Measurements from ENCODE around the gene SCN7A.

The SCN7A gene
- 0 to 0.11 (median 0) reads per million in 9 experiments for total RNA-seq

DNA sequence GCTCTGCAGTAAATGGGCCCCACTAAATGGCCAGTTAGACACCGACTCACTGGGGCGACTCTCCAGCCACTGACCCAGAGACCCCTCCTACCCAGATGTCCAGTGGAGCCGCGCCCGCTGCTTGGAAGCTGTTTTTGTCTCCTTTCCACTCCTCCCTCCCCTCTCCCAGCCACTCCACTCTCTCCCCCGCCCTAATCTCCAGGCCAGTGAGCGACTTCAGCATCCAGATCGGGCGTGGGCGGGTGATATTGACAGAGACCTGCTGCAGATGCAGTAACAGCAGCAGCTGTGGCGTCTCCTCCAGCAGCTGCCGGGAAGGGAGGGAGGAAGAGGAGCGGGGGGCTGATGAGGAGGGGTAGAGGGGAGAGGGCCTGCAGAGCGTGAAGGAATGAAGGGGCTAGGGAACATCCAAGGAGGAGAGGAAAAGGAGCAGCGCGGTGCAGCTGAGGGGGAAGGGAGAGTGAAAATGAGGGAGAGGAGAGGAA lies at the start of gene SCN7A:
Gene SCN7A (minus strand): TSS at position 110 of the 485 bp plus-strand sequence. CDS start 16,553 bp downstream, outside the sequence.
- Mint-ChIP-seq H3K27ac (no peak within 1 kb of the TSS), H3K4me3 (no peak within 1 kb of the TSS), H3K36me3 (ENCODE audit: insufficient read depth) (no peaks in the 10 kb centered on the region), H3K4me1 (ENCODE audit: low read depth in 2 of 2) (no peaks in the 10 kb centered on the region), H3K9me3 (peaks cover 0 to 3% of the 10 kb centered on the region in 2 donors), H3K27me3 (no peaks in the 10 kb centered on the region)
- ATAC-seq (replicated peaks) (no peak), DNase-seq (no peak)

DNA sequence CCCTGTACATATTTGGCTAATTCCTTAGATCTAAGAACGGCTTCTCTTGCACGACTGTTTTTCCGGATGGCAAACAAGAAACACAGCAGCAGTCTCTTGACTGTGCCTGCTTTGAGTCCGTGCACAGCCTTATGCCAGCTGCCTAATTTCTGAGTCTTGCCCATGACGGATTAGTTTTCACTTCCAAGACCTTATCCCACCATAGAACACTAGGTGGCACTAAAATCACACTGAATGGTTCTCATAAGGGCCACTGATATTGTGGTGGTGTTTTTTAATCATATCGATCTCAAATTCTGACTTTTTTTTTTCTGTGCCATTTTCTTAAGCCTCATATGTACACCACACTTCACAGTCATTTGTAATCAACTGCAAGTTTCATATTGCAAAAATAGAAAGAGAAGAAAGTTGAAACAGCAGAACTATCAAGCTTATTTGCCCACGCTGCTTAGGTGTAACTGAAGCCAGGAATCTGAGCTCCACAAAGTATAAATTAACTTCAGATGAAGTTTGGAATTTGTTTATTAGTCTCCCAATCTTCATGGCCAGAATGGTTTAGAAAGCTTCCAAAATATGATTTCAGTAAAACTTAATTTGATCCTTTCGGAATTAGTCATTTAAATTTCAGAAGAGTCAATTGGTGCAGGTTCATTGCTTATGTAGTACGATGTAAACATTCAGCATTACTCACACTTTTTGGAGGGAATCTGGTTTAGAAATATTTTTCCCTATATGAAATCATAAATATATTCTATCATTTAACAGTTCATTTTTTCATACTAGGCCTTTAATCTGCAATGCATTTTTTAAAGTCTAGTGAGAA lies 45.5 kb upstream of the SCN7A start:
- DNase-seq: no peak

DNA sequence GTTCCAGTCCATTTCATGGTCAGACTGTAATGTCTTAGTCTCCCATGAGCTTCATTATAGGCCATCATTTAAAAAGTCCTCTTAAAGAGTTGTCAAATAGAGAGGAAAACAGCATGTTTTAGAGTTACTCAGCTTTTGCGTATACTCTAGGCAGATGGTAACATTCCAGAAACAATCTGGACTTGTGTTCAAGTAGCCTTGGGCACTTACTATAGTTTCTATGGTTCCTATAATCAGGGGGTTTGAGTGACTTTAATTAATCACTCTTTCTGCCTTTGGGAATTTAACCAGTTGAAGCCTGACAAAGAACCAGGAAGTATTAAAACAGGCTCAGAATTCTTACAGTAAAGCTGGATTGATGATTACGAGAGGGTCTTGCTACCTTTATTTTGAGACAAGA lies 42.1 kb upstream of the SCN7A start:
- Mint-ChIP-seq H3K36me3 (ENCODE audit: insufficient read depth) (no peaks in the 10 kb centered on the region), H3K4me3 (no peak overlapping the region), H3K27ac (no peak overlapping the region), H3K9me3 (no peaks in the 10 kb centered on the region), H3K4me1 (ENCODE audit: low read depth in 2 of 2) (peaks cover 0 to 5% of the 10 kb centered on the region in 2 donors), H3K27me3 (no peaks in the 10 kb centered on the region)
- ATAC-seq (replicated peaks): no peak
- DNase-seq: no peak

More for the DNA sequence above, 45.5 kb upstream of the SCN7A start:
- Mint-ChIP-seq H3K36me3 (ENCODE audit: insufficient read depth) (no peaks in the 10 kb centered on the region), H3K27me3 (no peaks in the 10 kb centered on the region), H3K9me3 (no peaks in the 10 kb centered on the region), H3K4me1 (ENCODE audit: low read depth in 2 of 2) (peaks cover 0 to 5% of the 10 kb centered on the region in 2 donors), H3K27ac (no peak overlapping the region), H3K4me3 (no peak overlapping the region)
- ATAC-seq (replicated peaks): peak; percentile 29

DNA sequence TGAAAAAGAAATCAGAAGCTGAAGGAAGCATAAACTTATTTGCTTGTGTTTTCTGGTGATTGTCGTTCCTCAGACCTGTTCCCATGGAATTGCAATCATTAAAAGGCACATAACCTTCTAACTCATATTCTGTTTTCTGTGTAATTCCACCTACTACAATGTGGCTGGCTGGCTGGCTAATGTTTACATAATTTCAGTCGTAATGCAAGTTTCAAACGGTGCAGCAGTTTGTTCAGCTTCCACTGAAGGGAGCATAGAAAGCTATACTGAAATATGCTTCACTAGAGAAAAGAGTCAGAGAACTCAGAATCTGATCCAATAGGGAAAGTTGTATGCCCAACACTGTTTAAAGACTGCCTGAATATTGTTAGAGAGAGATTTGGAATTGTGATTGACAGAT lies 27.1 kb upstream of the SCN7A start:
- Mint-ChIP-seq H3K4me3 (no peak overlapping the region), H3K9me3 (peaks cover 0 to 2% of the 10 kb centered on the region in 2 donors), H3K27ac (no peak overlapping the region), H3K4me1 (ENCODE audit: low read depth in 2 of 2) (no peaks in the 10 kb centered on the region), H3K36me3 (ENCODE audit: insufficient read depth) (no peaks in the 10 kb centered on the region), H3K27me3 (no peaks in the 10 kb centered on the region)
- DNase-seq: no peak
- ATAC-seq (replicated peaks): no peak

DNA sequence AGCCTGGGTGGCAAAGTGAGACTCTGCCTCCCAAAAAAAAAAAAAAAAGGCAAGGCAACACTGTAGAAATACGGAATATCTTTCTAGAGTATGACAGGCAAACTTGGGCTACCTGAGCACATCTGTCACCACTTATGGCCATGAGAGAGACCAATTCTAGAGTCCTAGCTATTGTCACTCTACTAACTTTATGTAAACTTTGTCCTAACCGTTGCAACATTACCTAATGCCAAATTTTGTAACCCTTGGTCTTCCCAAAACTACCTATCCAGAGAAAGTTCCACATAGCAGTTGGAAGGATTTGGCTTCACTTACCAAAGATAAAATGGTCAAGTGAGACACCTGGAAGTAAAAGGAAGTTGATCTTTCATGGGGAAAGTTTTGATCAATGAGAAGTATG lies 26.6 kb upstream of the SCN7A start:
- no peaks in the 10 kb centered on the region for H3K36me3 Mint-ChIP-seq (ENCODE audit: insufficient read depth)
- no peaks in the 10 kb centered on the region for H3K4me1 Mint-ChIP-seq (ENCODE audit: low read depth in 2 of 2)
- no peak for ATAC-seq (replicated peaks)

DNA sequence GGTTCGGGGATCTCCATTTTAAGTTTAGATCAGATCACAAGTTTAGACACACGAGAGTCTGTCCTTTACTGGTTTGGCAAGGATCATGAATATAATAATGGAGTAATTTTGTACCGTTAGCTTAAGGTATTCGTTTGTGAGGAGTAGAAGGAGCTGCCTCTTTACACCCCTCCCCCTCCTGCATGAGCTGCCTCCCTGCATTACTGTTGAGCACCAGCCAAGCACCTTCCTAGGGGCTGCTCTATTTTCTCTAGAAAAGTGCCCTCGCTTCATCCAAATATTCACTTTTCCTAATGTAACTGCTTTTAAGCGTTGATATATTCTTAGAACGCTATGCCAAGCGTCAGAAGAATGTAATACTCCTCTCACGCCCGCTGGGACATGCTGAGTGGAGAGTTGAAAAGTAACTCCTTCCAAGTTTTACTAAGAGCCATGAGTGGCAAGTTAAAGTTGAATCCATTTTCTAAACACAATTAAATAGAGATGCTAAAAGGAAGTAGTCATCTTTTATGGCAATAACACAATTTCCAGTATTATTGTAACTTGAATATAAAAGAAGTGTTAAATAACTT lies 25.4 kb upstream of the SCN7A start:
- Mint-ChIP-seq H3K27ac (no peak overlapping the region), H3K27me3 (no peaks in the 10 kb centered on the region), H3K9me3 (peaks cover 0 to 6% of the 10 kb centered on the region in 2 donors), H3K4me1 (ENCODE audit: low read depth in 2 of 2) (no peaks in the 10 kb centered on the region), H3K36me3 (ENCODE audit: insufficient read depth) (no peaks in the 10 kb centered on the region), H3K4me3 (no peak overlapping the region)
- DNase-seq (no peak), ATAC-seq (replicated peaks) (no peak)

More for the DNA sequence above, 26.6 kb upstream of the SCN7A start:
- no peak overlapping the region for H3K4me3 Mint-ChIP-seq
- H3K27me3 Mint-ChIP-seq: no peaks in the 10 kb centered on the region
- no peak overlapping the region for H3K27ac Mint-ChIP-seq
- peaks cover 0 to 2% of the 10 kb centered on the region in 2 donors for H3K9me3 Mint-ChIP-seq
- DNase-seq: no peak

DNA sequence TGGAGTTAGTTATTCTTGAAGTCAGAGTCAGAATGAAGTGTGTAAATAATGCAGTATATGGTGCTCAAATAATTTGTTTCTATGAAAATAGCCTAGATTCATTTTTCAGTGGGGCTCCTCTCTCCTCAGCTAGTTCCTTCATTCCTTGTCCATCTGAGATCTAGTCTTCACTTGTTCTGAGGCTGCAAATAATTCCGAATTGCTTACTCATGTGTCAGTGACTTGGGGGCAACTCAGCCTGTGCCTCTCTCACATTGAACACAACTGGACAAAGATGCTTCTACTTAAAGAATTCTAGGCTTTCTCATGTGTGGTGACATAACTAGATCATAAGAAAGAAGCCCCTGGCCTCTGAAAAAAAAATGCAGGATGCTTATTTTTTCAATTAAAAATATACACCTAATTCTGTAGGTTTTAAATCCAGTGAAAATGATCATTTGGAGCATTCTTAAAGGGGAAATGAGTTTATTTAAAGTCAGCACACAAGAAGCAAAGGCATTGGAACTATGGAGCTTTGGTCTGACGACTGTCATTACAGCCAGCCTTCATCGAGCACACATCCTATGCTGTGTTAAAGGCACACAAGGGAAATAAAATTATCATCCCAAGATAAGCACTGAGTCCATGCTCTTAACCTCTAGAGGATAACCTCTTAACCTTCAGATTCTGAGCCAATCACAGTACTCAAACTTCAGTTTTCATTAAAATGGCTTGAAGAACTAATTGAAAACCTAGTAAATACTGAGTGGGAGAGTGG lies 24.8 kb upstream of the SCN7A start:
- ATAC-seq (replicated peaks) (no peak), DNase-seq (no peak)
- Mint-ChIP-seq H3K4me3 (no peak overlapping the region), H3K27me3 (no peaks in the 10 kb centered on the region), H3K27ac (no peak overlapping the region), H3K36me3 (ENCODE audit: insufficient read depth) (no peaks in the 10 kb centered on the region), H3K4me1 (ENCODE audit: low read depth in 2 of 2) (no peaks in the 10 kb centered on the region), H3K9me3 (peaks cover 0 to 8% of the 10 kb centered on the region in 2 donors)

DNA sequence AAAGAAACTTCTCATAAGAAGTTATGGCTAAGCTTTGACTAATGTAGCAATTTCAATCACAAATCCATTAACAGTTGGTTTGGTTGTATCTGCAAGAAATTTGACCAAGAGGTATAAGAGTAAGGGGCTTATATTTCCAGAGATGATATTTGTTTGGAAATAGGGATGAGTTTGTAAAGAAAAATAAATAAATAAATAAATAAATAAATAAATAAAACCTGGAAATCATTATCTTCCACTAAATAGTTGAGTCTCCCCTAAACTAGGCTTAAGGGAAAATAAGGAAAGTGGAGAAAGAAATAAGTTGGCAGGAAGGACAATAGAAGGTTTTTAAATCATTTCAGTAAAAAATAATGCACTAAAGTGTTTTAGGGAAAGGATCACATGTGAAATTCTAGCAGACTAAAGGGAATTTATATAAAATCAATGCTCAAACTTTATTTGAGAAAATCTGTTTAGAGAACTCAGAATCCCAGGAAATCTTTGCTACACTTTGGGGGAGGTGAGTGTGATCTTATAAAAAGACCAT lies 23.5 kb upstream of the SCN7A start:
- DNase-seq (no peak), ATAC-seq (replicated peaks) (no peak)
- Mint-ChIP-seq H3K27ac (no peak overlapping the region), H3K9me3 (peaks cover 0 to 8% of the 10 kb centered on the region in 2 donors), H3K4me1 (ENCODE audit: low read depth in 2 of 2) (no peaks in the 10 kb centered on the region), H3K27me3 (no peaks in the 10 kb centered on the region), H3K4me3 (no peak overlapping the region), H3K36me3 (ENCODE audit: insufficient read depth) (no peaks in the 10 kb centered on the region)

DNA sequence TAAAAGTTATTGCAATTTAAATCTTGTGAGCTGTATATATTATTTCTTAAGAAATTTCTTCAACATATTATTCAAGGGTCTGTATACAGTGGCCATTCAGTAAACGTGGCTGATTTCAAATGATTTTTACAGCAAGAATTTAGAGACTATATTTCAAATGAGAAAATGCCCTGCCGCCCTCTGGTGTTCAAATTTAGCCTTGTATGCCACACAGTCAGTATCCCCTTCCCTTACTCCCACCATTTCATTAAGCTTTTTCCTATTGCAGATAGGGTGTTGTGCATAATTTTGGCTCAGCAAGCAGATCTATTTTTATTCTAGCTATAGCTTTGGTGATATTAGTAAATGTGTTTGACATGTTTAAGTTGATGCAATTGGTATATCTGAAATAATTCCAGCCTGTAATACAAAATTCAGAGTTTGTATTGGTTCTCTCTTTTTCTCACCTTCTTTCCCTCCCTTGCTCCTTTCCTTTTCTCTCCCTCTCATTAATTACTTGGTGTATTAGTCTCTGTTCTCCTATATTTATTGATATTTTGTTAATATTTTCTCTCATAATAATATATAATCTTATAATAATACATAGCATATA lies 22.8 kb upstream of the SCN7A start:
- H3K4me3 Mint-ChIP-seq: no peak overlapping the region

DNA sequence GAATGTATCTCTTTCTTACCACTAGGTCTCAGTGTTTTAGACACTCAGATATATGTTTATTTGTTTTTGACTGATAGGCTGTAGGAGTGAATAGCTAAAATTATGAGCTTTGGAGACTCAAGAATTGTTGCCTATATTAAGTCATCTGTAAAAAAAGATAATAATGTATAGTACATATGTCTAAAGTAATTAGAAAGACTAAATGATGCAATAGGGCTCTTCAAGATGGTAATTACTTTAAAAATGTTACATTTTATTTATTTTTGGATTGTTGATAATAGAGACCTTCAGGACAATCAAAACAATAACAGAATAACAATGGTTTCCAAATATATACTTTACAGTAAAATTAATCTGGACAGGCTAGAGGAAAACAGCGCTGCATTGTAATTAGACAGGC lies 19.9 kb upstream of the SCN7A start:
- Mint-ChIP-seq H3K4me1 (ENCODE audit: low read depth in 2 of 2) (no peaks in the 10 kb centered on the region), H3K27ac (no peak overlapping the region), H3K36me3 (ENCODE audit: insufficient read depth) (no peaks in the 10 kb centered on the region), H3K4me3 (no peak overlapping the region), H3K27me3 (no peaks in the 10 kb centered on the region), H3K9me3 (peaks cover 5 to 21% of the 10 kb centered on the region in 2 donors)
- DNase-seq (no peak), ATAC-seq (replicated peaks) (no peak)

More for the DNA sequence above, 22.8 kb upstream of the SCN7A start:
- Mint-ChIP-seq H3K9me3 (peaks cover 0 to 8% of the 10 kb centered on the region in 2 donors), H3K4me1 (ENCODE audit: low read depth in 2 of 2) (no peaks in the 10 kb centered on the region), H3K36me3 (ENCODE audit: insufficient read depth) (no peaks in the 10 kb centered on the region), H3K27me3 (no peaks in the 10 kb centered on the region), H3K27ac (no peak overlapping the region)
- DNase-seq (no peak), ATAC-seq (replicated peaks) (no peak)

DNA sequence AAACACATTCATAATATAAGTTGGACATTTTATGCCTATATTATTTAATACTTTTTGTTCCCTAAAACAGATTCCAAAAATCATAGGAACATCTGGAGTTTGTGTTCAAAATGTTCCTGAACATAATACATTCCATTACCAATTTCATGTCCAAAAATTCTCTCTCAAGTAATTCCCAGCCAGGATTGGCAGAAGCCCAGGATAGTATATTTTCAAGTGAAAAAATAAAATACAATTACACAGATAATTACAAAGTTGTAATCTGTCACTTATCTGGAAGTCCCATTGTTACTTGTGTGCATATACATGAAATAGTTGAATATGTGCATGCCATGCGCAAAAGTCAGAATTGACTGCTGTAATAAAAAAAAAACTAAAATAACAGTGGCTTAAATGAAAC lies 5.2 kb upstream of the SCN7A start:
- no peaks in the 10 kb centered on the region for H3K27me3 Mint-ChIP-seq
- peaks cover 0 to 4% of the 10 kb centered on the region in 2 donors for H3K9me3 Mint-ChIP-seq
- no peaks in the 10 kb centered on the region for H3K4me1 Mint-ChIP-seq (ENCODE audit: low read depth in 2 of 2)
- no peaks in the 10 kb centered on the region for H3K36me3 Mint-ChIP-seq (ENCODE audit: insufficient read depth)
- DNase-seq: no peak
- no peak for ATAC-seq (replicated peaks)
- H3K27ac Mint-ChIP-seq: no peak overlapping the region
- H3K4me3 Mint-ChIP-seq: no peak overlapping the region

DNA sequence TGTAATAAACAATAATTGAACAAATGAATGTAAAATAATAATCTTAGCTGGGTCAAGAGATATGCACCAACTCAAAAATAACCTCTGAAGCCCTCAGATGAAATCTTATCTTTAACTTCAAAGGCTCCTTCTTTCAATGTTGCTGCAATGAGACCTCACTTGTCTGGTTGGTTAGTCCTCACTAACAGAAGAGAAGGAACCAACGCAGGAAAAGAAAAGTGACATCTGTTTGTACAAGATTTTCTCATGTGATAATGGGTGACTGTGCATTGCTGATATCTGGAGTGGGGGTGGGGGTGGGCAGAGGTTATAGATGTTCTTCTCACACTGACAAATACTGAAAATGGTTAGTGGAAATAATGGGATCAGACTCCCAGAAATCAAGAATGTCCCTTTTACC lies 2.6 kb downstream of the SCN7A start:
- DNase-seq: no peak
- Mint-ChIP-seq H3K36me3 (ENCODE audit: insufficient read depth) (no peaks in the 10 kb centered on the region), H3K9me3 (peaks cover 4 to 7% of the 10 kb centered on the region in 2 donors), H3K4me3 (no peak overlapping the region), H3K27ac (no peak overlapping the region), H3K27me3 (no peaks in the 10 kb centered on the region), H3K4me1 (ENCODE audit: low read depth in 2 of 2) (no peaks in the 10 kb centered on the region)
- no peak for ATAC-seq (replicated peaks)

DNA sequence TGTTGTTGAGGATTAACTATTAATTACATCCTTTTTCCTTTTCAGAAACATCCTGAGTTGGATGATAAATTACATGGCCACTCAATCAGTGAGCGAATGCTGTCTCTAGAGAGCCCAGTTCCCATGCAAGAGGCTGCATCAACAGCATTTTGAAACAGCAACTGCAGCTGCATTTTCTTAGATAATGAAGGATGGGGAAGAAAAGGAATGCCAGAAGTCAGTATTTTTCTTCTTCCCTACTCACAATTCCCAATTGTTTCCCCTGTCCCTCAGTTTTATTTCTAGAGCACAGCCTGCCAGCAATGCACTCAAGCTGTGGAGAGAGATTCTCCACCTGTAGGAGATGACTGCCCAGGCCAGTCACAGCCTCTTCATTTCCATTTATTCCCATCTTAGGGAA lies 6.9 kb downstream of the SCN7A start:
- Mint-ChIP-seq H3K36me3 (ENCODE audit: insufficient read depth) (no peaks in the 10 kb centered on the region), H3K27ac (no peak overlapping the region), H3K4me1 (ENCODE audit: low read depth in 2 of 2) (no peaks in the 10 kb centered on the region), H3K9me3 (peaks cover 4 to 7% of the 10 kb centered on the region in 2 donors), H3K27me3 (no peaks in the 10 kb centered on the region), H3K4me3 (no peak overlapping the region)
- ATAC-seq (replicated peaks) (no peak), DNase-seq (no peak)

Measured in effector memory CD8-positive, alpha-beta T cell (primary cell).